ENCODE data around the gene SLC5A5. TPM values are rescaled to one million over a fixed set of nuclear protein-coding genes. Genes with fewer than 3 reads are reported as not detected.

Gene SLC5A5
- total RNA-seq, 1 donor from 2014 or later = not detected

GRCh38 chr19:17854061-17854460 lies 17.7 kb upstream of the SLC5A5 start:
- TF ChIP-seq, protein P1, sequence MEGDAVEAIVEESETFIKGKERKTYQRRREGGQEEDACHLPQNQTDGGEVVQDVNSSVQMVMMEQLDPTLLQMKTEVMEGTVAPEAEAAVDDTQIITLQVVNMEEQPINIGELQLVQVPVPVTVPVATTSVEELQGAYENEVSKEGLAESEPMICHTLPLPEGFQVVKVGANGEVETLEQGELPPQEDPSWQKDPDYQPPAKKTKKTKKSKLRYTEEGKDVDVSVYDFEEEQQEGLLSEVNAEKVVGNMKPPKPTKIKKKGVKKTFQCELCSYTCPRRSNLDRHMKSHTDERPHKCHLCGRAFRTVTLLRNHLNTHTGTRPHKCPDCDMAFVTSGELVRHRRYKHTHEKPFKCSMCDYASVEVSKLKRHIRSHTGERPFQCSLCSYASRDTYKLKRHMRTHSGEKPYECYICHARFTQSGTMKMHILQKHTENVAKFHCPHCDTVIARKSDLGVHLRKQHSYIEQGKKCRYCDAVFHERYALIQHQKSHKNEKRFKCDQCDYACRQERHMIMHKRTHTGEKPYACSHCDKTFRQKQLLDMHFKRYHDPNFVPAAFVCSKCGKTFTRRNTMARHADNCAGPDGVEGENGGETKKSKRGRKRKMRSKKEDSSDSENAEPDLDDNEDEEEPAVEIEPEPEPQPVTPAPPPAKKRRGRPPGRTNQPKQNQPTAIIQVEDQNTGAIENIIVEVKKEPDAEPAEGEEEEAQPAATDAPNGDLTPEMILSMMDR (IDR thresholded peaks at IDR 0.05) = no peak
- no peak overlapping the region for H3K27ac ChIP-seq
- H3K4me1 ChIP-seq = peaks cover 3% of the 10 kb centered on the region
- no peaks in the 10 kb centered on the region for H3K27me3 ChIP-seq
- no peaks in the 10 kb centered on the region for H3K36me3 ChIP-seq
- no peaks in the 10 kb centered on the region for H3K9me3 ChIP-seq
- intact Hi-C loops (cut with DNase I) = no loop called here
- H3K4me3 ChIP-seq = no peak overlapping the region
- DNase-seq (no peak), ATAC-seq (no peak)

GRCh38 chr19:17855280-17856152 lies 16.2 kb upstream of the SLC5A5 start:
- Histone ChIP-seq H3K27ac (no peak overlapping the region), H3K27me3 (no peaks in the 10 kb centered on the region), H3K36me3 (no peaks in the 10 kb centered on the region), H3K9me3 (no peaks in the 10 kb centered on the region), H3K4me3 (no peak overlapping the region), H3K4me1 (peaks cover under 1% of the 10 kb centered on the region)
- peak; percentile 92 for DNase-seq
- ATAC-seq = peak; percentile 74
- TF ChIP-seq, protein P1 (IDR thresholded peaks at IDR 0.05) = peak; percentile 99
- intact Hi-C loops (cut with DNase I) = no loop called here

- Histone ChIP-seq H3K4me3 (peak within 1 kb of the TSS; percentile 93), H3K27me3 (no peaks in the 10 kb centered on the region), H3K27ac (peak within 1 kb of the TSS; percentile 91), H3K36me3 (peaks cover 35% of the 10 kb centered on the region), H3K4me1 (peaks cover 12% of the 10 kb centered on the region), H3K9me3 (no peaks in the 10 kb centered on the region)
- ATAC-seq = peak; percentile 97
- intact Hi-C loops (cut with DNase I) = no loop called here
- TF ChIP-seq, protein P1 (IDR thresholded peaks at IDR 0.05) = peak; percentile 73
- peak; percentile 99 for DNase-seq
Measured at GRCh38 chr19:17859533-17860330, 12.0 kb upstream of the SLC5A5 start, which contains the start of gene RPL18A. Gene RPL18A (plus strand): TSS chr19:17859910. CDS start chr19:17859957, 47 bp downstream.

DNA sequence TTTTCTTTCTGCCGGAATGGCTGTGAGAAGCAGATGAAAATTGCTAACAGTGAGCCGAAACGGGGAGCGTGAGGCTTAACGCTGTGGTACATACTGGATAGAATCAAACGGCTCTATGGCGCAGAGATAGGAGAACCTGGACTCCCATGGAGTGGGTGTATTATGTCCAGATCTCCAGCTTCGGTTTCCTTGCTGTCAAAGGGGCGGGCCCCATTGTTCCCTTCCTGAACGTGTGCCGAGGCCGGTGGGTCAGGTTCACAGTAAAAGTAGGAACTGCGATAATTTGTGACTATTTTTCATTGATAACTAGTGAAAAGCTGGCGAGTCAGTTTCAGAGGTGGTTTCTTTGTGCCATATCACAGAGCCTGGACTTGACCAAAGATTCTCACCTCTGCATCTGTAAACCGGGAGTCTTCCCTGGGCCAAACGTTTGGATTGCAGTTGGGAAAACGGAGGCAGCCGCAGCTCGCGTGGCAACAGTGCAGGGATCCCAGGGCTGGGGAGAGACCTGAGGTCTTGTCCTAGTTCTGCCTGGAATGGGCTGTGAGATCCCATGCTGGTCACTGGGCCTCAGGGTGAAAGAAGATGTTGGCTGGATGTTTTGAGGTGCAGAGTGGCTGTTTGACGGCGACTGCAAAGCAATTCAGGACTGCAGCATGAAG lies 11.3 kb upstream of the SLC5A5 start:
- H3K9me3 ChIP-seq = no peaks in the 10 kb centered on the region
- ATAC-seq (no peak), DNase-seq (no peak)
- peak overlapping the region; percentile 93 for H3K4me3 ChIP-seq
- intact Hi-C loops (cut with DNase I) = no loop called here
- TF ChIP-seq, protein P1 (IDR thresholded peaks at IDR 0.05) = no peak
- no peaks in the 10 kb centered on the region for H3K27me3 ChIP-seq
- peaks cover 41% of the 10 kb centered on the region for H3K36me3 ChIP-seq
- peaks cover 12% of the 10 kb centered on the region for H3K4me1 ChIP-seq
- H3K27ac ChIP-seq = peak overlapping the region; percentile 91

GRCh38 chr19:17860993-17861360 lies 10.8 kb upstream of the SLC5A5 start:
- TF ChIP-seq, protein P1 (IDR thresholded peaks at IDR 0.05) = no peak
- Histone ChIP-seq H3K4me3 (peak overlapping the region; percentile 93), H3K36me3 (peaks cover 41% of the 10 kb centered on the region), H3K9me3 (no peaks in the 10 kb centered on the region), H3K4me1 (peaks cover 12% of the 10 kb centered on the region), H3K27me3 (no peaks in the 10 kb centered on the region), H3K27ac (peak overlapping the region; percentile 91)
- ATAC-seq = no peak
- intact Hi-C loops (cut with DNase I) = no loop called here
- no peak for DNase-seq

Data from upper lobe of right lung (tissue), 1 donor.